WI38 (cell line): ENCODE measurements around the gene M1AP.
"Not testable (repeated sequence)": the region's sequence is repeated elsewhere in the genome, so short reads cannot be mapped to it uniquely, and the experiment has no call there.

Source experiments
- H3K4me3 ChIP-seq: 2 replicates; pipeline ENCODE4 v1.5.1; 2011; ENCODE audit warnings: low read depth, mild to moderate bottlenecking, control low read depth, low read length
- CTCF ChIP-seq: IDR thresholded peaks from 2 replicates; pipeline ENCODE4 v1.5.1; 2012; ENCODE audit warnings: low read depth, mild to moderate bottlenecking, control low read depth, low read length

M1AP gene

GRCh38 chr2:74639550-74639949 is 8.6 kb downstream of the M1AP start:
- H3K4me3 ChIP-seq = no peak overlapping the region
- TF ChIP-seq CTCF = no peak

DNA sequence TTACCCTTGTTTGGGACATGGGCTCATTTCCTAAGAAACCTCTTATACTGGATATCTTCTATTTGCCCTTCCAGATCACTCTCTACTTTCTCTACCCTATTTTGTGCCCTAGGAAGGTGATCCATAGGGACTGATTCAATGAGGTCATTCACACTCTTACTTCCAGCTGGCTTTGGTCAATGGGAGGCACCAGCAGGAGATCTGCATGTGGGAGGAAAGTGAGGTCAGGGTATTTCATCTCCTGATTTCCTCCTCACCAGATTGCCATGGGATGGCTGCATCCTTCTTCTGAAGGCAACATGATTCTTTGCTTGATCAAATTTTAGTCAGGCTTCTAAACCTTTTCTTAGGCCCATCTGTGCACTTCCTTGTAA is 15.2 kb downstream of the M1AP start:
- H3K4me3 ChIP-seq = no peak overlapping the region
- TF ChIP-seq CTCF = no peak

DNA sequence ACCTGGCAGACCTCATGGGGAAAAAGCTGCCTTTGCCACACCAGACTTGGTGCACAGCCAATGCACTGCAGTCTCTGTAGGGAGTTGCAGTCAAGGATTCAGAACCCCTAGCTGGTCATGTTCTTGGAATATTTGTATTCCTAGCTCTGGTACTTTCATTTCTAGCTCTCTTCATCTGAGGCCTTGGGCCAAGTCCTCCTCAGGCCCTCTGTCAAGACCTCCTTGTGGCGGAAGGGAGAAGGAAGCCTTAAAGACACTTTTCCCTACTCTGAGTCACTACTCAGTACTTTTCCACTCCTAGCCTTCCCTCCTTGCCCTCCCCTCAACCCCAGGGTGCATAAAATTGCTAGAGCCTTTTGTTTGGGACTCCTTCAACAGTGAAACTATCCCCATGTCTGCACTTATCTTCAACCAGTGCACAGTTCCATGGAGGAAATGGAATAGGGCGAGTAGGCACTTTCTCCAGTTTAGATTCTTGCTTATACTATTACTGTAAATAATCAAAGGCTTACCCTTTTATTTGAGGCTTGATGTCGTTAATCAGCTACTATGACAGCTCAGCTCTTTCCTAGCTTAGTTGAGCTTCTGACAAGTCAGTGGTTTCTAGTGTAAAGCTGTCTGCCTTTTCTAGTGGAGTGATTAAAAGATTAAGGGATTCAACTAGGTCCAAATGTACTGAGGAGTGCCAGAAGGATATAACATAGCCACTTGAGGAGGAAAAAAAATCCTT is 15.8 kb downstream of the M1AP start:
- 0 out of 2 replicates have a peak, but pooled peaks have one; percentile 11 for TF ChIP-seq CTCF
- H3K4me3 ChIP-seq = no peak overlapping the region

GRCh38 chr2:74630454-74630853 is 17.7 kb downstream of the M1AP start:
- not testable (repeated sequence) for H3K4me3 ChIP-seq

DNA sequence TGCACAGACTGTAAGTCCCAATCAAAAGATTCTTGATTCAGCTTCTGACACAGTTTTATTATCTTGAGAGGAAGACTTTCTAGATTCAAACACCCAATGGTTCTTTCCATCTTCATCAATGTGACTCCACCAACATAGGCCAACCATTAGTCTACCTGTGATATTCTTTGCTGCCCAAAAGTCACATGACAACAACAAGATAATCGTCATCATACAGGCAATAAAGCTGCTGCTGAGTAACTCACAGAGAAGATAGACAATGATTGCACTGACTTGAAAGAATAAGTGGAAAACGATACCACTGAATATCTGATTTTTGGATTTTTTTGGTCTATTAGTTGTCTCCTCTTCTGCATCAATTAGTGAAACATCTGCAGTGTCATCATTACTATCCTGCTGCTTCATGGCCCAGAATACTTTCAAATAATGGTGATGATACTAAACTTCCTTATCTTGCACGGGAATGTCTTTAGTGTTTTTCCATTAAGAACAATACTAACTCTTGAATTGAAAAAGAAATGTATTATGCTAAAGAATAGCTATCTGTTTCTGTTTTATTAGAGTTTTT is 19.5 kb downstream of the M1AP start:
- no peak for TF ChIP-seq CTCF
- H3K4me3 ChIP-seq = no peak overlapping the region

GRCh38 chr2:74625658-74626425 is 22.3 kb downstream of the M1AP start:
- TF ChIP-seq CTCF = no peak
- H3K4me3 ChIP-seq = no peak overlapping the region

- no peak for TF ChIP-seq CTCF
- no peak overlapping the region for H3K4me3 ChIP-seq
These were observed 27.5 kb downstream of the M1AP start for GRCh38 chr2:74620671-74621070.
